Nucleus accumbens (tissue), 56 donors: ENCODE data around the gene NEAT1.

Experiments used
- DNase-seq, 56 donors: peaks; one replicate each; lab custom pipeline; 2025; lab: John Stamatoyannopoulos, UW

Gene NEAT1

DNA sequence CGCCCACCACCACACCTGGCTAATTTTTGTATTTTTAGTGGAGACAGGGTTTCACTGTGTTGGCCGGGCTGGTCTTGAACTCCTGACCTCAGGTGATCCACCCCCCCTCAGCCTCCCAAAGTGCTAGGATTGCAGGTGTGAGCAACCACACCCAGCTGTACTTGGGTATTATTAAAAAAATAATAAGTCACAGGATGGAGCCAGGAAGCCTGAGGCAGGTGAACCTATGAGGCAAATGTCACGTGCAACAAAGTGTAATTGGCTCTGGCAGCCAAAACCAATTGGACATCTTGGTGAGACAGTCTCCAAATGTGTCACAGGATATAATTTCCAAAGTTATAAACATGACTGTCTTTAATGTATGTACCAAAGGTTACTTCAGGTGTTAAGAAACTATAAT, 52.3 kb downstream of the NEAT1 start:
- no peak for DNase-seq

DNA sequence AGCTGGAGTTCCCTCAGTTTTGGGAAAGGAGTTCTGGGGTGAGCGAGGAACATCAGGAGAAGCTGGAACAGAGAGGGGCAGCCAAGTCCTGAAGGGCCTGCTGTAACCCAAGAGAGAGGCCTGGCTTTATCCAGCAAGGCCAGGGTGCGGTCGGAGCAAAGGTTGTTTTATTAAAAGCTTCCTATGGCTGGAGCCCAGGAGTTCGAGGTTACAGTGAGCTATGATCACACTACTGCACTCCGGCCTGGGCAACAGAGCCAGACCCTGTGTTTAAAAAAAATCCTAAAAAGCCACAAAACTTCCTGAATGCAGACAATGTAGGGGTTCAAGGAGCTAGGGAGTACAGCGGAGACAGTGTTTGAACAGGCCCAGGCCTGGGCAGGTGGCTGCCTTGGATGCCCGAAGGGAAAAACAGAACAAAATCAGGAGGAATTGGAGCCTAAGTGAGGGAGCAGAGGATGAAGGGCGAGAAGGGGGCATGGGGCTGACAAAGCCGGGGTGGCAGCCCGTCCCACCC, 54.1 kb downstream of the NEAT1 start:
- no peak for DNase-seq

DNA sequence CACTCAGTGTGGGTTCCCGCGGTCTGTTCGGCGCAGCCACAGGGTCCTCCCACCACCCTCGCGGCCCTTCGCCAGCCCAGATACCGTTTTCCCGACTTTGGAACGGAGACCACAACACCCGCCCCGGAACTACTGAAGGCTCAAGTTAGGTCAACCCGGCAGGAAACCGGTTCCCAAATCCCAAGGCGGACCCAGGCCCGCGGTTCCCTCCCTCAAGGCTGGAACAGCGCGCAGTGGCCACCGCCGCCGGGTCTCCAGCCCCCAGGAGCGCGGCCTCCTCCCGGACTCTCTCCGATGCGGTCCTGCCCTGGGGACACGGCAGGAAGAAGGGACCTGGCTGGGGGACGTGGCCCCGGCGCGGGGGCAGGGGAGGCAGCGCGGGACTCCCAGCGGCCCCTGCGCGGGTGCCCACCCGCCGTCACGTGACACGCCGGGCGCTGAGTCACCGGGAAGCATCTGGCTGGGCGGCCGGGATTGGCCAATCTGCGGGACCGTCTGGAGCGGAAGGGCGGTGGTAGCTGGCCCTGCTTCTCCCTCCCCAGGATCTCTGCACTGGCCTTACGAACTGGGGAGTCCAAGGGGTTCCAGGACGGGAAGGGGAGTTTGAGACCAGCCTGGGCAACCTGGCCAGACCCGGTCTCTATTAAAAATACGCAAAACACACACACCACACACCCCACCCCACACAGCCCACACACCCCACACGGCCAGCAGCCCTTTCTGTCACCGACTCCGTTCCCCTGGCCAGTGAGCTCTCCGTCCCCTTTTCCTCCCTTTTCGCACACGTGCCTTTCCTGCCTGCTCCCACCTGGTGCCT, 54.8 kb downstream of the NEAT1 start:
- peak in 55 of 56 donors; percentile 67 to 97 (median 93) for DNase-seq

DNA sequence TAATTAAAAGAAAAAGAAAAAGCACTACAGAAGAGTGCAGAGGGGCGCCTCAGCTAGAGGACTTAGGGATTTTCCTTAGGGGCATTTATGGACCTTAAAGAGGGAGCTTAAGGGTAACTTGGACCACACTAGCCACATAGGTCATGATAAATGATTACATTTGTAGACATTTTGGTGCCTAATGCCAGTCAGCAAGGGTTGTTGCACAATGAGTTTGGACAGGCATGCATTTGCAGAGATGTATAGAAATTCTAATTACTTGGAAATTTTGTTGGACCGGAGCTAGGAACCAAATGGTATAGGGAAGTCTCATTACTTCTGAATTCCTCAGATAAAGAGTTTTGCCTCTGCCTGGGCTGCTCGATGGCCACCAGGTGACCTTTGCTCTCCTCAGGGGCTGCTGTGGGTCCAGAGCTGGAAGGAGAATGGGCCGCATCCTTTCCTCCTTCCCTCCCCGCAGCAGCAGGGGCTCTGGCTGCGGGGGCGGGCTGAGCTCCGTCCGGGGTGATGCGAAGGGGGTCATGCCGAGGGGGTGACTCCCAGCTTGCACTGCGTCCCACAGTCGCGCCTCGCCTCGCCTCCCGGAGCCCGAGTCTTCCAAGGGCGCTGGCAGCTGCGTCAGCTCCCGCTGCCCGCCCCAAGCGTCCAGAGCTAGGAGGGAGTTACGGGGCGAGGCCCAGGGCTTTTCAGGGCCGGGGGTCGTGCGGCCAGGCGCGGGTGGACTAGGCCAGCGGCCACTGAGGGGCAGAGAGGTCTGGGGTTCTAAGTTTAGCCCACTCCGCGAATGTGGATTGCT, 56.0 kb downstream of the NEAT1 start:
- DNase-seq = peak in 33 of 56 donors; percentile 27 to 65 (median 46)

DNA sequence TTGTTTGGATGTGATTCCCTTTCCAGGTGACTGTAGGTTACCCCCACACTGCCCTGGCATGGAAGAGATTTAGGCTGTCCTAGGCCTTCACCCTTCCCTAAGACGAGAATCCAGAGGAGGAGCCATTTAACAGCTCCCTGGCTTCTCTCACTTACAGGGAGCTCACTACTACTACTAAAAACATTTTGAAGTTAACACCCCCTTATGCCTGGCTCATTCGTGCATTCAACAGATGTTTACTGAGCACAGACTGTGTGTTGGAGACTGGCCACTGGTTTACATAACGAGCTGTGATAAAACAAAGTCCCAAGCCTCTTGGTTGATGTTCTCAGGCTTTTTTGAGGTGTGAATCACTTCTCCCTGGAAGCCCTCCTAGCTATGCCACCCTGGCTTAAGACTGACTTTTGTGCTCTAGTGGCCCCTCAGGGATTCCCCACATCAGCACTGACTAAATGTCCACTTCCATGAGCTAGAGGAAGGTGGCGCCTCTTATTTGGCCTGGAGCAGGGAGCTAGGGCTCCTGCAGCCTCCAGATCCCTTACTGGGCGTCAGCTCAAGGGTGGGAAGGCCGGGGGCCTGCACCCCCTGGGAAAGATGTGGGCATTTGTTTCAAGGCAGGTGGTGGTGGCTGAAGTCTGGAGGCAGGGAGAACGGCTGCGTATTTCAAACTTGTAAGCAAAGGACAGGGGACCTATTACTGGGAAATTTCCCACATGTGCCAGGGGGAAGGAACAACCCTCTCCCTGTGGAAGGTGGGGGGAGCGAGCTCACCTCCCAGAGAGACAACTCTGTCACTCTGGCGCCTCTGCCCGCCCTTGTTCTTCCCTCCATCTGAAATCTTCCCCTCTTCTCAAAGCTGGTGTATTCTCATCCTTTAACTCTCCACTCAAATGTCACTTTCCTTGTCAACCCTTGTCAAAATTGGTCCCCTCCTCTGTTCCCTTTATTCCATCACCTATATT, 56.9 kb downstream of the NEAT1 start:
- peak in 33 of 56 donors; percentile 26 to 80 (median 60) for DNase-seq

DNA sequence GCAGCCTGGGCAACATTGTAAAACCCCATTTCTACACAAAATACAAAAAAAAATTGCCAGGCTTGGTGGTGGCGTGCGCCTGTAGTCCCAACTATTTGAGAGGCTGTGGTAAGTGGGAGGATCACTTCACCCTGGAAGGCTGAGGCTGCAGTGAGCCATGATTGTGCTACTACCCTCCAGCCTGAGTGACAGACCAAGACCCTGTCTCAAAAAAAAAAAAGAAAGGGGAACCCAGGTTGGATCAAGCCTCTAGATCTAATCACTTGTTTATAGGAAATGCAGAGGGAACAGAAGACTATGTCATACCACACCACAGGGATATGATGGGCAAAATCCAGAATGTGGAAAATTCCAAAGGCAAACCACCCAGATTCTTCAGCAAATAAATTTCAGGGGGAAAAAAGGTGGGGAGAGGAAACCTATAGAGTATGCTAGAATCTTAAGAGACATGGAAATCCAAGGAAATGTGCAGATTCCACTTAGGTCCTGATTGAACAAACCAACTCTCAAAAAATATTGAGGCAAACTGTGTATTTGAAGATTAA, 59.8 kb downstream of the NEAT1 start:
- no peak for DNase-seq

DNA sequence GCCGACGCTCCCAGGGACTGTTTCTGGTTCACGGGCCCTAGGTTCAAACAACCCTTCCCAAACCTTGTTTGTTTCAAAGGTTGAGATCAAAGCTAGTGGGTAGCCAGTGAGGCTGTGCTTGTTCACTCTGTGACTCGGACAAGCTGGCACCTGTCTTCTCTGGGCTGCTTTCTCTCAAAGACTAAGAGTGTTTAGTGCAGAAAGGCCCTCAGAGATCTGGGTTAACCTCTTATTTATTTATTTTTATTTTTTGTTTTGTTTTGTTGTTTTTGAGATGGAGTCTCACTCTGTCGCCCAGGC, 63.3 kb downstream of the NEAT1 start:
- DNase-seq = peak in 1 of 56 donors; percentile 31

DNA sequence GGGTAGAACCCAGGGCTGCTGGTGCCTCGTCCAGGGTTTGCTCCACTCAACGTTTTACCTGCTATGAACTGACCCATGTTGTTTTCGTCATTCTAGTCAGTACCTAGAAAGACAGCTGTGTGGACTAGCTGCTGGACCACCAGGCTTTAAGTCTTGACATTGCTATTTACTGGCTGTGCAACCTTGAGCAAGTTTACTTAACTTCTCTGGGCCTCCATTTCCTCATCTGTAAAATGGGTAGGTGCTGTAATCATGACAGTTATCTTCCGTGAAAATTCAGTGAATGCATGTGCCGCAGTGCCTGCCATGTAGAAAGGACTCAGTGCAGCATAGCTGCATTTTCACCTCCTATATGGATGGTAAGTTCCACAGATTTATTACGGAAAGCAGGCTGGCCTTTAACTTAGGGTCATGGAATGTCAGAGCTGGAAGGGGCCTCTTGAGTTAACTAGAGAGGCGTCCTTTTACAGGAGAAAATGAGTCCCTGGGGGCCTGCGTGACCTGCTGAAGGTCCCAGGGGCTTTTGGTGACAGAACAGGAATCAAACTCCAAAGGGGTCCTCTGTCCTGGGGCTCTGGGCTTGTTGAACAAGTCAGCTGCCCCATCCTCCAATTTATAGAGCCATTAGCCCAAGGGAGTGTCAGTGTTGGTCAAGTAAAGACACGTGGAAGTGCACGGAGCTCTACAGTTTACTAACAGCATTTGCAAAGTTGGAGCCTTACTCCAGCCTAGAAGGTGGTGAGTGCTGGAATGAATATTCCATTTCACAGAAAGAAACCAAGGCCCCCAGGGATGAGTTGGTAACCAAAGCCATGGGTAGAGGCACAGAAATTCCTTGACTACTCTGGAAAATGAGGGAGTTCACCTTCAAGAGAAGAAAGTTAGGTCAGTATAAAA, 64.2 kb downstream of the NEAT1 start:
- peak in 8 of 56 donors; percentile 55 to 76 (median 64) for DNase-seq

DNA sequence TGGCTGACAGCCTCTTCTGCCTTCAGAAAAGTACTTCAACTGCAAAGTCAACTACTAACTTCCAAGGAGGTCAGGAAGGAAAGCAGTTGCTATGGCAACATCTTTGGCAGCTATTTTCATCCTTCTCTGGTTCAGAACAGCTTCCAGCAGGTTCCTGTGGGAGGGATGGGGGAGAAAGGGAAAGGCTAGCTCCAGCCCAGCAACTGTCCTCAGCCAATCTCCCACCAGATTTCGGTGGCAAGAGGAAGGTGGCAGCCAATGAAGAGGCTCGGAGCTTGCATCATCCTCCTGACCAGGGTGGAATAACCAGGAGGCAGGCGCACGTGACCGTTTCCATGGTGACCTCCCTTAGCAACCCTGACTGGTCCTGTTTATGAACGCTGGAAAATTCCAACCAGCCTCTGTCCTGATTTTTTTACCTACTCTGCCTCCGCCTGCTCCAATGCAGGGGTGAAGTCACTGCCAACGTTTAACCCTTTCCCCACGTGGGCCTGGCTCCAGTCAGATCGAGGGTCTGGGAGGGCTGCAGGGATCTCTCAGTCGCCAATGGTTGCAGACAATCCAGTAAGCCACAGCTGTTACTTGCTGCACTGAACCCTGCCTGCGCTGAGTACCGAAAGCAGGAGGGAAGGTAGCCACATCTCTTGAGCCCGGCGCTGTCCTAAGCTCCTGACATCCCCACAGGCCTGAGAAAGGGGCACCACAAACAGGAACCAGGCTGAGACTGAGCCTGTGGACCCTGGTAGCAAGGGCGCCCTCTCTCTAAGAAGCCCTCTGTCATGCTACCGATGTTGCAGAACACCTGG, 65.1 kb downstream of the NEAT1 start:
- DNase-seq = peak; percentile 81 to 100 (median 99)

DNA sequence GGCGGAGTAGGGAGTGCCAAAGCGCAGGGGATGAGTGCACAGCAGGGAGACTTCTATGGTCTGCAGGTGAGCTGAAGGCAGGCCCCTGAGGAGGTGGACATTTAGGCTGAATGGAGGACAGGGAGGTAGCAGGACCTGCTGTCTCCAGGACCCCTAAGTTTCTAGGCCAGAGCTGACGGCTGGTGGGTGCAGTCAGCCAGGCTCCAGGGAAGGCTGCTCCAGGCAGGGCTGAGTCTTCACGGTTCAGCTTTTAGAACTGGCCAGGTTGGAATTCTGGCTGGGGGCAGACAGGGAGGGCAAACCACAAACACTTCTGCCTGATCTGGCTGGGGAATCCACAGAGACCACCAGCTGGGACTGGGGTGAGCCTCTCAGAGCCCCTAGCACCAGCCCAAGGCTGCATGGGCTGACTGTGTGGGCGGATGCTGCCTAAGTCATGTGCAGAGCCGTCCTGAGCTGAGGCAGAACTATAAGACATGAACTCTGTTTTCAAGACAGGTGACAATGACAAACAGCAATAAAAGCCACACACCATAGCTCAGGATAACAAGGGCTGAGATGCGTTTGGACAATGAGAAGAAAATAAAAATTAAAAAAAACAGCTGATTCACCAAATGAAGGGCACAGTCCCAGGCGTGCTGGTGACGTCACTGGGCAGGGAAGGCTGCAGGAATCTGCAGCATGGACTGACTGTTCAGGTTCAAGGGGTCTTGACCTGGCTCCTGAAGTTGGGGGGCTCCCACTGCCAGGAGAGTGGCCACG, 65.9 kb downstream of the NEAT1 start:
- DNase-seq = peak in 27 of 56 donors; percentile 24 to 79 (median 60)

DNA sequence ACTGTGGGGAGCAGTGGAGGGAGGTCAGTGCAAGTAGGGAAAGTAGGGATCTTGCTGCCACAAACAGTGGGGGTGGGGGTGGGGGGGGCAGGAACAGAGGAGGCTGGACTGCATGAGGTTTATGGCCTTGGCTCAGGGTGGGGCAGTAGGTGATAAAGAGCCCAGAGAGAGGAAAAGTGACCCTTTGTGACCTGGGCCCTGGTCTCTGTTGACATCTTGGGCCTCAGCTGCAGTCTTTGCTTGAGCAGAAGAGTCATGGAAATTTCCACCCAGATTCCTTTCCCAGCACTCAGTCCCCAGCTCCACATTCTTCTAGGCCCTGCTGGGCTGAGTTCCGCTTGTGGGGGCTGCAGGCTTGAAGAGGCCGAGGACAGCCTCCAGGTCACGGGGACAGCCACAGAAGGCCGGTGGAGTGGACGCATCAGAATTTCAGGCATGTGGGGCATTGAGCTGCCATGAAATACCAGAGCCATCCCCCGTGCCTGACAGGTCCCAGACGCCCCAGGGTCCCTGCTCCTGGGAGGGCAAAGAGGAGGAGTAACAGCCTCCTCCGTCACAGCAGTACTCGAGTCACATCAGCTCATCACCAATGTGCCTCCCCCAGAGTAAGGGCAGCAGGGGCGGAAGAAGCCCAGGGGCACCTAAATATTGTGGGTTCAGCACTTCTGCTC, 66.6 kb downstream of the NEAT1 start:
- DNase-seq = peak in 28 of 56 donors; percentile 30 to 74 (median 52)

DNA sequence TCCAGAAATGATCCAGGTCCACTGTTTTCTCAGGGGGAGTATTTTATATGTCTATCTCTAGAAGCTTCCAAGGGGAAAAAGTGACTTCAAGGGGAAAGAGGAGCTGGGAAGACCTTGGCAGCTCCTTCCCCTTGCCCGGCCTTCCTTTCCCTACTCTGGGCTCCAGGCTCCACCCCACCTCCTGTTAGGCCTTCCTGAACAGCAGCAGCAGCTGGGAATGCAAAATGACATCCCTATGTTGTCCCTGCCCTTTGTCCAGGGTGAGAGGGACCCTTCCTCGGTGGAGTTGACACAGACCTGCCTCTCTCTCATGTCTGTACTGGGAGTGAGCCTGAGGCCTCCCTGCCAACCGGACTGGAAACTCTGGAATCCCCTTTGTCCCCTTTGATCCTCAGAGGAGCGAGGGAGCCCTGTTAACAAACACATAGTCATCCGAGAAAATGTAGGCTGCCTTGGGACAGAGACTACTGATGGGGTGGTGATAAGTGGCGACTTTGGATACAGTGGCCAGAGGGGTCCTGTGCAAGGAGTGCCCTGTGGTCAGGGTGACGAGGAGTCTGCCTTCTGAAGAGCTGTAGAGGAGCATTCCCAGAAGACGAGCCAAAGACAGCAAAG, 67.2 kb downstream of the NEAT1 start:
- peak in 10 of 56 donors; percentile 40 to 61 (median 48) for DNase-seq

DNA sequence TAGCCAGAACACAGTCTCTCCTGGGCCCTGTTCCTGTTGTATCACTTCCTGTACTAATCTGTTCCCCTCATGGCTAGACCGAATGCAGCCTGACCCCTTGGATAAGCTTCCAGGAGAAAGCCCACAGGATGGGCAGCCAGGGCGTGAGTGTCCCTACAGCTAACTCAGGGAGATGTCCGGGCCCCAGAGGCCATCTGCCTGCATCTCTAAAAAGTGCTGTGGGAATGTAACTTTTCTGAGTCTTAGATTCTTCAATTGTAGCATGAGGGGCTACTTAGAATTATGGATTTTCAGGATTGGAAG, 68.5 kb downstream of the NEAT1 start:
- no peak for DNase-seq

DNA sequence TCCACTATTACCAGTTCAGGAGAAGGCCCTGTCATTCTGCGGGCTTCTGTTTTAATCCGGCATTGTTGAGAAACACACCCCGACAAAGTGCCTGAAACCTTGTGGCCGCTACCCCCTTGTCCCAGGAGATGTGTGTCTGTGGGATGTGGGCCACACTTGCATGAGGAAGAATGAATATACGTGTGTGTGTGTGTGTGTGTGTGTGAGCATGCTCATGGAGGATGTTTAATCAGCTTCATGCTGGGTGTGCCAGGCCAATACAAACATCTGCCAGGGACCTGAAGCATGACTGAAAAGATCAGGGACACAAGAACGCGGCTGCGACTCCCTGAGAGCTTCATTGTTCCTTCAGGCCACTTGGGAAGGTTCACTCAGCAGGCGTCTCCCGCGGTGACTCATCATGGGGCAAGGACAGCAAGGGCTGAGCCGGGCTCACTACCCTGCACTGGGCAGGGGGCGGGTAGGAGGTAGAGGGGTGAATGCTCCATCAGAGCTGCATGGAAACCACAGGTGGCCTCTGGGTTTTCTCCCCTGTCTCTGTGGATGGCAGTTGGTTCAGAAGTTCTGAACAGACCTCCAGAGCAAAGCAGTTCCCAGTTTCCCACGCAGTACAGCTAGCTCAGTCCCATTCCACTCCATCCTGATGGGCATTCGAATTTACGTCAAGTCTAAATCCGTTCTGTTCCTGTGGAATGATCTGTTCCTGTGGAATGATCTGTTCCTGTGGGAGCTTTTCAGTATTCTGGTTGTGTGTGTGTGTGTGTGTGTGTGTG, 69.2 kb downstream of the NEAT1 start:
- peak in 40 of 56 donors; percentile 30 to 91 (median 54) for DNase-seq

DNA sequence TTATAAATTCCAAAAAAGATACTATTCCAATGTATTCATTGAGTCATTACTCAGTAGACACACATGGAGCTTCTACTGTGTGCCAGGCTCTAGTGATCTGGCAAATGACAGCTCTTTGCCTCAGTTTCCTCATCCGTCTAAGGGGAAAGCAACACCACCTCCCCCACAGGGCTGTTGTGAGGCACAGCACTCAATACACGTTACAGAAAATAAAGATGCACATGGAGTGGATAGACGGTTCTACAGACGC, 69.7 kb downstream of the NEAT1 start:
- DNase-seq = no peak
